Neutrophil (primary cell): Measurements from ENCODE around the gene RIMKLB.
"Not testable (repeated sequence)": the region's sequence is repeated elsewhere in the genome, so short reads cannot be mapped to it uniquely, and the experiment has no call there.

Experiments
- H3K27ac ChIP-seq: fragments of 200-600 bp; sonication (generic); 2 replicates; pipeline ENCODE4 v1.5.1; 2016; ENCODE audit warnings: mild to moderate bottlenecking, moderate library complexity
- H3K27me3 ChIP-seq: fragments of 200-600 bp; sonication (generic); 2 replicates; pipeline ENCODE4 v1.6.0; 2016; ENCODE audit warnings: mild to moderate bottlenecking
- H3K36me3 ChIP-seq: fragments of 200-600 bp; sonication (generic); 2 replicates; pipeline ENCODE4 v1.5.1; 2017
- H3K4me1 ChIP-seq, 2 experiments: fragments of 200-600 bp in 1 of 2; sonication (generic) in 1 of 2; 1 replicate in 1 of 2; 2 replicates in 1 of 2; pipeline versions ENCODE4 v1.5.1 to v1.6.1; 2013 to 2016; ENCODE audit warnings: low read depth in 1 of 2, low read length in 1 of 2, mild to moderate bottlenecking in 1 of 2, moderate library complexity in 1 of 2; ENCODE audit not compliant: control insufficient read depth in 1 of 2, insufficient read depth in 1 of 2
- H3K4me3 ChIP-seq, 2 experiments: fragments of 200-600 bp in 1 of 2; sonication (generic) in 1 of 2; 1 replicate in 1 of 2; 2 replicates in 1 of 2; pipeline ENCODE4 v1.5.1; 2013 to 2016; ENCODE audit warnings: low read depth in 1 of 2, low read length in 1 of 2, mild to moderate bottlenecking in 1 of 2, moderate library complexity in 1 of 2
- H3K9me3 ChIP-seq: fragments of 200-600 bp; sonication (generic); 2 replicates; pipeline ENCODE4 v1.5.1; 2016
- TF ChIP-seq, protein P1 (sequence below): fragments of 200-600 bp; sonication (generic); IDR thresholded peaks from 2 replicates; pipeline ENCODE4 v1.5.1; 2016; ENCODE audit warnings: antibody characterized with exemption

The RIMKLB gene

DNA sequence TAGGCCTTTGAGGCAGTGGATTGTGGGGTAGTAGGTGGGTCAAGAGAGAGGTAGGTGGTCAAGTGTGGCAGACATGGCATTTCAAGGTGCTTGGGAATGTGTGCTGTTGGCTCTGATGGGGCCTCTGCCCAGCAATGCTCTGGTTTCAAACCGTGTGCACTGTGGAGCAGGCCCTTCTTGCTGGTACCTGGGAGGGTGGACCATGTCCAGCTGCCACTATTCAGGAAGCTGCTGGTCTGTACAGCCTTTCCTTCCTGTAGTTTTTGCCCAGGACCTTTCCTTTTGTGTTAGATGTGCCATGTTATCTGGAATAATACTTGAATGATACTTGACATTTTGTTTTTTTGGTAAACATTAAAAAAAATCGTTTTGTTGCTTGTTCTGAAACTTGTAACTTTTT is 14.8 kb downstream of the RIMKLB start:
- Histone ChIP-seq H3K4me1 (peaks cover 12 to 13% of the 10 kb centered on the region in 2 experiments), H3K36me3 (no peaks in the 10 kb centered on the region), H3K9me3 (no peaks in the 10 kb centered on the region), H3K27me3 (no peaks in the 10 kb centered on the region), H3K27ac (no peak overlapping the region), H3K4me3 (no peak overlapping the region)
- TF ChIP-seq, protein P1, sequence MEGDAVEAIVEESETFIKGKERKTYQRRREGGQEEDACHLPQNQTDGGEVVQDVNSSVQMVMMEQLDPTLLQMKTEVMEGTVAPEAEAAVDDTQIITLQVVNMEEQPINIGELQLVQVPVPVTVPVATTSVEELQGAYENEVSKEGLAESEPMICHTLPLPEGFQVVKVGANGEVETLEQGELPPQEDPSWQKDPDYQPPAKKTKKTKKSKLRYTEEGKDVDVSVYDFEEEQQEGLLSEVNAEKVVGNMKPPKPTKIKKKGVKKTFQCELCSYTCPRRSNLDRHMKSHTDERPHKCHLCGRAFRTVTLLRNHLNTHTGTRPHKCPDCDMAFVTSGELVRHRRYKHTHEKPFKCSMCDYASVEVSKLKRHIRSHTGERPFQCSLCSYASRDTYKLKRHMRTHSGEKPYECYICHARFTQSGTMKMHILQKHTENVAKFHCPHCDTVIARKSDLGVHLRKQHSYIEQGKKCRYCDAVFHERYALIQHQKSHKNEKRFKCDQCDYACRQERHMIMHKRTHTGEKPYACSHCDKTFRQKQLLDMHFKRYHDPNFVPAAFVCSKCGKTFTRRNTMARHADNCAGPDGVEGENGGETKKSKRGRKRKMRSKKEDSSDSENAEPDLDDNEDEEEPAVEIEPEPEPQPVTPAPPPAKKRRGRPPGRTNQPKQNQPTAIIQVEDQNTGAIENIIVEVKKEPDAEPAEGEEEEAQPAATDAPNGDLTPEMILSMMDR: no peak

DNA sequence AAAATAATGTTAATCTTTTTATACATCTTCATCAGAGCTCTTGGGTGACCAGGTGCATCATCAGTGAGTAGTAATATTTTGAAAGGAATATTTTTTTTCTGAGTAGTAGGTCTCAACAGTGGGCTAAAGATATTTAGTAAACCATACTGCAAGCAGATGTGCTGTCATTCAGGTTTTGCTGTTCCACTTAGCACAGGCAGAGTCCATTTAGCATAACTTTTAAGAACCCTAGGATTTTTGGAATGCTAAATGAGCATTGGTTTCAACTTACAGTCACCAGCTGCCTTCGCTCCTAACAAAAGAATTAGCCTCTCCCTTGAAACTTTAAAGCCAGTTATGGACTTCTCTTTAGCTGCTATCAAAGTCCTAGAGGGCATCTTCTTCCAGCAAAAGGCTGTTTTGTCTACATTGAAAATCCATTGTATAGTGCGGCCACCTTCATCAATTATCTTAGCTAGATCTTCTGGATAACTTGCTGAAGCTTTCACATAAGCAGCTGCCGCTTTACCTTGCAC is 24.6 kb downstream of the RIMKLB start:
- H3K4me1 ChIP-seq: no peaks in the 10 kb centered on the region
- H3K27ac ChIP-seq: no peak overlapping the region
- no peaks in the 10 kb centered on the region for H3K36me3 ChIP-seq
- H3K27me3 ChIP-seq: no peaks in the 10 kb centered on the region
- no peak overlapping the region for H3K4me3 ChIP-seq
- no peaks in the 10 kb centered on the region for H3K9me3 ChIP-seq
- TF ChIP-seq, protein P1: no peak

DNA sequence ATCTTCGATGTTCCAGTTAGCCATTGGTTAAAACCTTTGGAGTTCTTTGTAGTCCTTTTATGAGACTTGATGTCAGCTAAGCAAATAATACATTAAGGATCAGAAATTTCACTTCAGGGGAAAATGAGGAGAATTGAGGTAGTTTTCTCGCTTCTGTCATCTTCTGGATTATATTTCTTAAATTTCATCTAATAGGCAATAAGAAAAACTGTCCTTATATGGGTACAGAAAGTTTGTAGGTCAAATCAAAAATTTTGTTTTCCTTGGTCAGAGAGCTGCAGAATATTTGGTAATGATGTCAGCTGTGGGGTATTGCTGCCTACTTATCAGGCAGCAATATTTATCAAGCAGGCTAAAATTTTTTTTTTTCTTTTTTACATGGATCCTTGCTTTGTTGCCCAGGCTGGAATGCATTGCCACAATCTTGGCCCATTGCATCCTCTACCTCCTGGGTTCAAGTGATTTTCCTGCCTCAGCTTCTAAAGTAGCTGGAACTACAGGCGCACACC is 37.1 kb downstream of the RIMKLB start:
- Histone ChIP-seq H3K27ac (no peak overlapping the region), H3K4me1 (no peaks in the 10 kb centered on the region), H3K4me3 (no peak overlapping the region), H3K9me3 (no peaks in the 10 kb centered on the region), H3K36me3 (no peaks in the 10 kb centered on the region), H3K27me3 (no peaks in the 10 kb centered on the region)
- TF ChIP-seq, protein P1: no peak

DNA sequence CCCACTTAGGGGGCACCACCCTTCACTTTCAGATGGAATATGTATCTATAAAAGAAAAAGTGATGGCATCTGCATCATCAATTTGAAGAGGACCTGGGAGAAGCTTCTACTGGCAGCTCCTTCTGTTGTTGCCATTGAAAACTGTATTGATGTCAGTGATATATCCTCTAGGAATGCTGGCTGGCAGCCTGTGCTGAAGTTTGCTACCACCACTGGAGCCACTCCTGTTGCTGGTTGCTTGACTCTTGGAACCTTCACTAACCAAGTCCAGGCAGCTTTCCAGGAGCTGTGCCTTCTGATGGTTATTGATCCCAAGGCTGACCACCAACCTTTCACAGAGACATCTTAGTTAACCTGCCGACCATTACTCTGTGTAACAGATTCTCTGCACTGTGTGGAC is 44.7 kb downstream of the RIMKLB start:
- Histone ChIP-seq H3K4me3 (no peak overlapping the region), H3K9me3 (no peaks in the 10 kb centered on the region), H3K36me3 (no peaks in the 10 kb centered on the region), H3K4me1 (no peaks in the 10 kb centered on the region), H3K27me3 (no peaks in the 10 kb centered on the region), H3K27ac (no peak overlapping the region)
- TF ChIP-seq, protein P1: no peak

DNA sequence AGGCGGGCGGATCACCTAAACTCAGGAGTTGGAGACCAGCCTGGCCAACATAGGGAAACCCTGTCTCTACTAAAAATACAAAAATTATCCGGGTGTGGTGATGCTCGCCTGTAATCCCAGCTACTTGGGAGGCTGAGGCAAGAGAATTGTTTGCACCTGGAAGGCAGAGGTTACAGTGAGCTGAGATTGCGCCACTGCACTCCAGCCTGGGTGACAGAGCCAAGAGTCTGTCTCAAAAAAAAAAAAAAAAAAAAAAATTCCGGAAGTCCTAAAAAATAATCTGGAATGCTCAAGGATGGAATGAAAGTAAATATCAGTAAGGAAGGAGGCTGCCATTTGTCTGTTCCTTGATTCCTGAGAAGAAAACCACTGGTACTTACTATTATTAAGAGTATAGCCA is 45.3 kb downstream of the RIMKLB start:
- not testable (repeated sequence) for H3K36me3 ChIP-seq, H3K9me3 ChIP-seq, H3K4me3 ChIP-seq, H3K4me1 ChIP-seq, H3K27ac ChIP-seq, H3K27me3 ChIP-seq

DNA sequence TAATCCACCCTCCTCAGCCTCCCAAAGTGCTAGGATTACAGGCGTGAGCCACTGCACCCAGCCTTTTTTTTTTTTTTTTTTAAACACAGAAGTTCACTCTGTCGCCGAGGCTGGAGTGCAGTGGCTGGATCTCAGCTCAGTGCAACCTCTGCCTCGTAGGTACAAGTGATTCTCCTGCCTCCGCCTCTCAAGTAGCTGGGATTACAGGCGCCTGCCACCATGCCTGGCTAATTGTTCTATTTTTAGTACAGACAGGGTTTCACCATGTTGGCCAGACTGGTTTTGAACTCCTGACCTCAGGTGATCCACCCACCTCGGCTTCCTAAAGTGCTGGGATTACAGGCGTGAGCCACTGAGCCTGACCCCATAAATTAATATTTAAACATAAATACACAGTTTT is 47.8 kb downstream of the RIMKLB start:
- not testable (repeated sequence) for H3K36me3 ChIP-seq, H3K4me3 ChIP-seq, H3K9me3 ChIP-seq, H3K27ac ChIP-seq, H3K4me1 ChIP-seq, H3K27me3 ChIP-seq

DNA sequence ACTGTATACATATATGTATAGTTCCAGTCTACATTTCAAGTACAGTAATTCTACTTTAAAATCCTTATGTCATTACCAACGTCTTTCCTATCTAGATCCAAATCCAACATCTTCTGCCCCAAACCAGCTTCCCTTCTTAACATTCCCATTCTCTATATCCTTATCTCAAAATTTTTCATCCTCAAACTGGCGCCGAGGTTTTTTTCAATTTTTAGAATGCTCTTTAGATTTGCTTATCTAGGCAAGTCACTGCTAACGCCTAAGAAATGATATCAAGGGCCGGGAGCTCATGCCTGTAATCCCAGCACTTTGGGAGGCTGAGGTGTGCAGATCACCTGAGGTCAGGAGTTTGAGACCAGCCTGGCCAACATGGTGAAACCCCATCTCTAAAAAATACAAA is 48.3 kb downstream of the RIMKLB start:
- H3K36me3 ChIP-seq: no peaks in the 10 kb centered on the region
- no peak overlapping the region for H3K4me3 ChIP-seq
- H3K27me3 ChIP-seq: no peaks in the 10 kb centered on the region
- TF ChIP-seq, protein P1: no peak
- no peaks in the 10 kb centered on the region for H3K9me3 ChIP-seq
- H3K27ac ChIP-seq: no peak overlapping the region
- no peaks in the 10 kb centered on the region for H3K4me1 ChIP-seq

DNA sequence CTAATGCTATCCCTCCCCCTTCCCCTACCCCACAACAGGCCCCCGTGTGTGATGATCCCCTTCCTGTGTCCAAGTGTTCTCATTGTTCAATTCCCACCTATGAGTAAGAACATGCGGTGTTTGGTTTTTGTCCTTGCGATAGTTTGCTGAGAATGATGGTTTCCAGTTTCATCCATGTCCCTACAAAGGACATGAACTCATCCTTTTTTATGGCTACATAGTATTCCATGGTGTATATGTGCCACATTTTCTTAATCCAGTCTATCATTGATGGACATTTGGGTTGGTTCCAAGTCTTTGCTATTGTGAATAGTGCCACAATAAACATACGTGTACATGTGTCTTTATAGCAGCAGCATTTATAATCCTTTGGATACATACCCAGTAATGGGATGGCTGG is 62.3 kb downstream of the RIMKLB start:
- not testable (repeated sequence) for H3K4me1 ChIP-seq, H3K27me3 ChIP-seq, H3K27ac ChIP-seq, H3K36me3 ChIP-seq, H3K4me3 ChIP-seq, H3K9me3 ChIP-seq

DNA sequence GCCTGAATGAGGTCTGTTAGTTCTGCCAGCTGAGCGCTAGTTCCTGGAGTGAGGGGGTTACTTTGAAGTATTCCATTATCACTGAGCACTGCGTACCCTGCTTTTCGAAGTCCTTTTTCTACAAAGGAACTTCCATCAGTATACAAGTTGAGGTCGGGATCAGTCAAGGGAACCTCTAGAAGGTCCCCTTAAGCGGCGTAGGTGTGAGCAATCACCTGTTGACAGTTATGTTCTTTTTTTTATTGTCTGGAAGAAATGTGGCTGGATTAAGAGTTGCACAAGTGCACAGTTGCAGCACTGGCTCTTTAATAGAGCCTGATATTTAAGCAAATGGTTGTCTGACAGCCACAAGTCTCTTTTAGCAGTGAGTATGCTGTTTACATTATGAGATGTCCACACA is 64.9 kb downstream of the RIMKLB start:
- not testable (repeated sequence) for H3K27ac ChIP-seq, H3K36me3 ChIP-seq, H3K4me1 ChIP-seq, H3K9me3 ChIP-seq, H3K4me3 ChIP-seq, H3K27me3 ChIP-seq
